ENCODE data around the gene FAM240B. TPM values are rescaled to one million over a fixed set of nuclear protein-coding genes. Genes with fewer than 3 reads are reported as not detected.

FAM240B gene
- total RNA-seq, 2 experiments from 2014 or later = not detected

- no peaks in the 10 kb centered on the region for H3K4me1 ChIP-seq (ENCODE audit: insufficient read depth, low read length)
- DNase-seq (no peak), ATAC-seq (ENCODE audit: poor library complexity) (no peak)
- H3K9me3 ChIP-seq (ENCODE audit: control insufficient read depth in 1 of 2, insufficient read depth in 1 of 2, low read length in 2 of 2) = peaks cover 0 to 25% of the 10 kb centered on the region in 2 experiments
- no peaks in the 10 kb centered on the region for H3K36me3 ChIP-seq (ENCODE audit: insufficient read depth, low read length)
- H3K36me3 Mint-ChIP-seq (ENCODE audit: low read depth) = no peaks in the 10 kb centered on the region
- no peak overlapping the region for H3K4me3 ChIP-seq (ENCODE audit: low read length)
- no peak overlapping the region for H3K27ac Mint-ChIP-seq
- ChIA-PET POLR2A (no interaction called here), CTCF (no interaction called here)
- no peaks in the 10 kb centered on the region for H3K9me3 Mint-ChIP-seq
- H3K27me3 ChIP-seq (ENCODE audit: control insufficient read depth in 1 of 2, insufficient read depth in 2 of 2, low read length in 2 of 2) = peaks cover 0 to 7% of the 10 kb centered on the region in 2 experiments
- no peak overlapping the region for H3K4me3 Mint-ChIP-seq
- H3K27ac ChIP-seq (ENCODE audit: low read depth in 1 of 2, low read length in 2 of 2) = no peak overlapping the region
- intact Hi-C loops (cut with DNase I, micrococcal nuclease) = no loop called here
- peaks cover 19% of the 10 kb centered on the region for H3K27me3 Mint-ChIP-seq
- TF ChIP-seq CTCF (IDR thresholded peaks at IDR 0.05) = no peak
- H3K4me1 Mint-ChIP-seq (ENCODE audit: low read depth) = no peaks in the 10 kb centered on the region
Measured at GRCh38 chr9:38733503-38733902, 13.6 kb upstream of the FAM240B start.

GRCh38 chr9:38732885-38733284, 13.0 kb upstream of the FAM240B start:
- ATAC-seq (ENCODE audit: poor library complexity) (no peak), DNase-seq (no peak)
- peaks cover 15% of the 10 kb centered on the region for H3K27me3 Mint-ChIP-seq
- no peaks in the 10 kb centered on the region for H3K36me3 Mint-ChIP-seq (ENCODE audit: low read depth)
- H3K27ac Mint-ChIP-seq = no peak overlapping the region
- intact Hi-C loops (cut with DNase I, micrococcal nuclease) = no loop called here
- Histone ChIP-seq H3K4me1 (ENCODE audit: insufficient read depth, low read length) (no peaks in the 10 kb centered on the region), H3K27me3 (ENCODE audit: control insufficient read depth in 1 of 2, insufficient read depth in 2 of 2, low read length in 2 of 2) (peaks cover 0 to 6% of the 10 kb centered on the region in 2 experiments), H3K36me3 (ENCODE audit: insufficient read depth, low read length) (no peaks in the 10 kb centered on the region), H3K27ac (ENCODE audit: low read depth in 1 of 2, low read length in 2 of 2) (no peak overlapping the region), H3K4me3 (ENCODE audit: low read length) (no peak overlapping the region), H3K9me3 (ENCODE audit: control insufficient read depth in 1 of 2, insufficient read depth in 1 of 2, low read length in 2 of 2) (peaks cover 0 to 25% of the 10 kb centered on the region in 2 experiments)
- POLR2A ChIA-PET = no interaction called here
- H3K4me3 Mint-ChIP-seq = no peak overlapping the region
- no peak for TF ChIP-seq CTCF (IDR thresholded peaks at IDR 0.05)
- CTCF ChIA-PET = no interaction called here
- H3K9me3 Mint-ChIP-seq = no peaks in the 10 kb centered on the region
- H3K4me1 Mint-ChIP-seq (ENCODE audit: low read depth) = no peaks in the 10 kb centered on the region

- H3K36me3 ChIP-seq (ENCODE audit: insufficient read depth, low read length) = no peaks in the 10 kb centered on the region
- no peak overlapping the region for H3K27ac ChIP-seq (ENCODE audit: low read depth in 1 of 2, low read length in 2 of 2)
- Mint-ChIP-seq H3K9me3 (no peaks in the 10 kb centered on the region), H3K27me3 (peaks cover 15% of the 10 kb centered on the region), H3K4me3 (no peak overlapping the region), H3K36me3 (ENCODE audit: low read depth) (no peaks in the 10 kb centered on the region), H3K27ac (no peak overlapping the region), H3K4me1 (ENCODE audit: low read depth) (no peaks in the 10 kb centered on the region)
- TF ChIP-seq CTCF (IDR thresholded peaks at IDR 0.05) = no peak
- peaks cover 0 to 5% of the 10 kb centered on the region in 2 experiments for H3K27me3 ChIP-seq (ENCODE audit: control insufficient read depth in 1 of 2, insufficient read depth in 2 of 2, low read length in 2 of 2)
- no peak overlapping the region for H3K4me3 ChIP-seq (ENCODE audit: low read length)
- DNase-seq (peak in 1 of 14 experiments; percentile 6), ATAC-seq (ENCODE audit: poor library complexity) (no peak)
- ChIA-PET POLR2A (no interaction called here), CTCF (no interaction called here)
- H3K9me3 ChIP-seq (ENCODE audit: control insufficient read depth in 1 of 2, insufficient read depth in 1 of 2, low read length in 2 of 2) = peaks cover 0 to 3% of the 10 kb centered on the region in 2 experiments
- no peaks in the 10 kb centered on the region for H3K4me1 ChIP-seq (ENCODE audit: insufficient read depth, low read length)
- intact Hi-C loops (cut with DNase I, micrococcal nuclease) = no loop called here
Measured at GRCh38 chr9:38727497-38728001, 7.6 kb upstream of the FAM240B start.

Data from CD4-positive, alpha-beta T cell (primary cell).